Kidney glomerular epithelial cell (primary cell): Measurements from ENCODE around the gene LRCH3.

Experiments
- DNase-seq: peaks from one replicate; lab custom pipeline; 2025; lab: John Stamatoyannopoulos, UW

LRCH3 gene

GRCh38 chr3:197833930-197834715 is 43.1 kb downstream of the LRCH3 start:
- DNase-seq = no peak

GRCh38 chr3:197835509-197835908 is 44.5 kb downstream of the LRCH3 start:
- no peak for DNase-seq

GRCh38 chr3:197836244-197836643 is 45.2 kb downstream of the LRCH3 start:
- no peak for DNase-seq

DNA sequence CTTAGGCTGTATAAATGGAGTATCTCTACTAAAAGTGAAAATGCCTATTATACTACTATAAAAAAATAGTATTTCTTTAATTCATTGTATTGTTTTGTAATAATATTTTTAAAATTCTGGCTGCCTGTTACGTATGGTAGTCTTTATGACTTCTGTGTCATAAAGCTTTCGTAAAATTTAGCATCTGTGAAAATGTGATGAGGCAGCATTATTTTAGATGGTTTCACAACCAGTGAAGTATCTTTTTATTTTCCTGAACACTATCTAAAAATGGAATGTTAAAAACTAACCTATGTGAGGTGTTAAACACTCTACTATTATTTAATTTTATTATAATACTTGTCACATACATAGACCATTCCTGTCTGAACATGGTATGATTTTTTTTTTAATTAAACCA is 46.2 kb downstream of the LRCH3 start:
- no peak for DNase-seq

- DNase-seq = no peak
Observed at GRCh38 chr3:197841789-197842188, 50.7 kb downstream of the LRCH3 start.

DNA sequence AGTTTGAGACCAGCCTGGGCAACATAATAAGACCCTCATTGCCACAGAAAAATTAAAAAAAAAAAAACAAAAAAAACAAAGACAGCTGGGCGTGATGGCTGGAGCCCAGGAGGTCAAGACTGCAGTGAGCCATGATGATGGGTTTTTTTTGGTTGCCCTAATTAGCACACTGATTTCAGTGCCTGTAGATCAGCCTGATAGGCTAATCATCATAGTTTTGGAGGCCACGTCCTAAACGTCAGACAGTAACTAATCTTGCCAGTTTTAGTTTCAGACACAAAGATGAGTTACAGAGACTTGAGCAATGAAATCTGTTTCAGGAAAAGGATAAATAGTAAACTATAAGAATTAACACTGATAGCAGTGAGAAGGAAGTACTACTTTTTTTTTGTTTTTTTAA is 55.4 kb downstream of the LRCH3 start:
- DNase-seq = no peak

DNA sequence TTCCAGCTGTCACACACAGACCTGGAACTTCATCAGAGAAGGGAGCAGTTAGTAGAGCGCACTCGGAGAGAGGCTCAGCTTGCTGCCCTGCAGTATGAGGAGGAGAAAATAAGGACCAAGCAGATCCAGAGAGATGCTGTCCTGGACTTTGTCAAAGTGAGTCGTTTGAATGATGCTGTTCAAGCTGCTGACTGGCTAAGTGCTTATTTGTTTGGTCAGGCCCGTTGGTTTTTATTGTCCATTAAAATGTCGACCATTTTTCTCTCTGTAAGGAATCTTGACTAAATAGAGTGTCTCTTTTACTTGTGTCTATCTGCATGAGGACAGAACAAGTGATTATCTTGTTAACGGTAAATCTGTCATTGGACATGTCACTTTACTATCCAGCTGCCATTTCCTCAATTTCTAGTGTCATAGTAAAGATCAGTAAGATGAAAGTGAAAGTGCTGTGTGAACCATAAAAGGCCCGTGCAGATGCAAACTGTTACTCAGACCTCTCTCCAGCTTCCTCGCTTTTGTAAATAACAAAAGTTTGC is 56.9 kb downstream of the LRCH3 start:
- peak; percentile 14 for DNase-seq

DNA sequence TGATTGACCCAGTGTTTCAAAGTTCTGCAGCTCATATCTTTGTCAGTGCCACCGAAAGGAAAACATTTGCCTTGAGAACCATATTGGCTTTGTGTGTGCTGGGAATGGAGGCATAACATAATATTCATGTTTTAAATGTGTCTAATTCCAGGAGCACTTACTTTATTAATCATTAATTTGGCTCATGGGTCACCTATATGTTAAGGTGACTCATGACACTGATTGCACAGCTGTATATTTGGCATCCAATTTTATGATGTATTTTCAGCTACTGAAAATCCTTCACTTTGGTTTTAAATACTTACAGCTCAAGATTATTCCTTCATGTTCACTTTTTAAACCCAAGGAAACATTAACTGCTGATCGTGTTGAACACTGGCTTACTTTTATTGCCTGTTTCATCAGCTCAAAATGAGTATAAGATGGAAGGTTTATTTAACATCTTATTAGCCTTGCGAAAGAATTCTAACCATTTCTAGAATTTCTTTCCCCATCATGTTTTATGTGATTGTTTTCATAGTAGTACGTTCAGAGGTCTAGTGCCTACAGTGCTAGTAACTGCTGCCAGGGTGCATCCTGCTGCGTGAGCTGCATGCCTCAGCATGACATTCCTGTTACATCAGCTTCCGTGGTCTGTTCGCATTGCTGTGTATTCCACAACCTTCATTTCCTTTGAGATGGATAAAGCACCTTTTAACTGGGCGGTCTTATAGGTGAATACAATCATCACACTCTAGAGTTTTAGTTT is 63.7 kb downstream of the LRCH3 start:
- peak; percentile 76 for DNase-seq

DNA sequence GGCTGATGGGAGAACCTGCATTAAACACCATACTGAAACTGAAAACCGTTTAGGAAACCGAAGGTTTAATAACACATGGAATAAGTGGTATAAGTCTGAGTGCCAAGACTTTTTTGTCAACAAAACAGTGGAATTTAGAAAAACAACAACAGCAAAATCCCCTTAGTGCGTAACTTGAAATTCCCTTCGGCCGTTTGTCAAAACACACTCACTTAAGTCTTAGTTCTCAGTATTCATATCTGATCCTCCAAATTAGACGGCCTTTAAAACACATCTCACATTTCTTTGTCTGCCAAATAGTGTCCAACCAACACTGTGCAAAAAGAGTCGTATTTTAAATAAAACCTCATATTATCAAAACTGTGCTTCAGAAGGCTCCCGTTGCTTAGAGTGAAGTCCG is 64.5 kb downstream of the LRCH3 start:
- DNase-seq = no peak

- no peak for DNase-seq
Observed at GRCh38 chr3:197856199-197856816, 65.3 kb downstream of the LRCH3 start.

DNA sequence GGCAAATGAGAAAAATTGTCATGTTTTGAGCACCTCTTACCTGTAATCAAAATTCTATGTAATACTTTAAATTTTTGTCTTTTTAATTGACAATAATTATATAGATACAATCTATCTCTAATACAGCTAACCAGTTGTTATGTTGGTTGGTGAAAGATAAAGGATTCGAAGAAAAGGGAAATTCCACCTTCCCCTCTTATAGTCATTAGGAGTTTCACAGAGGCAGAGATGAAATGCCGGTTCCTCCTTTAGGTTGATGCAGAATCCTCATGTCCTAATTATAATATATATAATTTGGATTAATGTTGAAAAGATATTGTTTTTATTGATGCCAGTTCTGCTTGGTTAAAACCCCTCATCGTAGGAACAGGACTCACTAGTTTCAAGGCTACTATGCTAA is 67.1 kb downstream of the LRCH3 start:
- no peak for DNase-seq

GRCh38 chr3:197858598-197858997 is 67.5 kb downstream of the LRCH3 start:
- no peak for DNase-seq

DNA sequence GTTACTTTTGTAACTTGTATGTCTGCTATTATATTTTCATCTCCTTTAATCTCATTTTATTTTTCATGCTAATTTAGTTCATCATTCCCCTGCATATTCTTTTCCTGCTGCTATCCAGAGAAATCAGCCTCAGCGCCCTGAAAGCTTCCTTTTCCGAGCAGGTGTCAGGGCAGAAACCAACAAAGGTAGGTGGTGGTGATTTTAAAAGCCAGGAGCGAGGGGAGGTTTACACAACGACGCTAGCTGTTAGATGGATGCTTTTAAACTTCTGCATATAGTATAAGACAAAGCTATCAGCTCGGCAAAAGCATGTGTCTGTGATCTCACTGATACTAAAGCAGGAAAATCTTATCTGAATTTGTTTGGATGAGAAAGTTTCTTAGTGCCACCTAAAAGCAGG is 75.0 kb downstream of the LRCH3 start:
- DNase-seq = no peak

- no peak for DNase-seq
Observed at GRCh38 chr3:197873329-197873728, 82.3 kb downstream of the LRCH3 start.

DNA sequence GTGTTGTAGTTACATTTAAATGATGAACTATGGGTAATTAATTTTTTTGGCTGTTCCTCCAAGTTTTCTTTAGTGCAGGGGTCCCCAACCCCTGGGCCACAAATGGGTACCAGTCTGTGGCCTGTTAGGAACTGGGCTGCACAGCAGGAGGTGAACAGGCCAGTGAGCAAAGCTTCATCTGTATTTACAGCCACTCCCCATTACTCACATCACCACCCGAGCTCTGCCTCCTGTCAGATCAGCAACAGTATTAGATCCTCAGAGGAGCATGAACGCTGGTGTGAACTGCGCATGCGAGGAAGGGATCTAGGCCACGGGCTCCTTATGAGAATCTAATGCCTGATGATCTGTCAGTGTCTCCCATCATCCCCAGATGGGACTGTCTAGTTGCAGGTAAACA is 83.0 kb downstream of the LRCH3 start:
- DNase-seq = no peak

- DNase-seq = no peak
Observed at GRCh38 chr3:197874653-197875052, 83.6 kb downstream of the LRCH3 start.

DNA sequence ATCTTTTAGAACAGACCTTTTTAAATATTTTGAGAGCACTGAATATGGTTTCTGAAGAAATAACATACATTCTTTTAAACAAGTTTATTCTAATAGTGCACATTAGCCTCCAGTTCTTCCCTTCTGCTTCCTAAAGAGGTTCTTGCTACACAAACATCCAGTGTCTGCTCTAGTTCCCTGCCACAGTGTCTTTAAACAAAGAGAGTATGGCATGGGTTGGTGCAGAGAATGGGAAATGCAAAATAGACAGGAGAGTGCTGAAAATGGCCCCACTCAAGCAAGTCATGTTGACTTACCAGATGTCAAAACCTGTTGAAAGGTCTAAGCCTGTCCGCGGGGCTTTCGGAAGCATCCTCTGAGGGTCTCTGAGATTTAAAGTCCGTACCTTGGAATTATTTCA is 86.8 kb downstream of the LRCH3 start:
- no peak for DNase-seq

DNA sequence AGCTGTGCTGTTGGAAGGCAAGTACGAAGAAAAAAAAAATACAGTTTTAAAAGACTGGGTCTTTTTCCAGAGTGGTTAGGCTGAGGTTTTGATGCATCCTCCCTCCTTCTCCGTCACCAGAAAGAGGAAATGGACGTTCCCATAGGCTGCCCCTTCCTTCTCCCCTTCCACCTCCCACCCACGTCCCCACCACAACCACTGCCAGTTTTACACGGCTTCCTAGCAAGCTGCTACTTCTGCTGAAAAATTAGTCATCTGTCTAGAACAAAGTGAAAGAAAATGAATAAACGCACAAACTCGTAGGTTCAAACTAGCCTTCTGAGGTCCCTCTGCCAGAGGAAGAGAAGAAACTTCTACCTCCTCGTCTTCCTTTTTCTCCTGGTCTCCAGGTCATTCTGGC is 87.4 kb downstream of the LRCH3 start:
- no peak for DNase-seq

- DNase-seq = no peak
Observed at GRCh38 chr3:197880491-197881269, 89.6 kb downstream of the LRCH3 start.

- no peak for DNase-seq
Observed at GRCh38 chr3:197881270-197881969, 90.4 kb downstream of the LRCH3 start.

- no peak for DNase-seq
Observed at GRCh38 chr3:197881970-197882338, 90.9 kb downstream of the LRCH3 start.

DNA sequence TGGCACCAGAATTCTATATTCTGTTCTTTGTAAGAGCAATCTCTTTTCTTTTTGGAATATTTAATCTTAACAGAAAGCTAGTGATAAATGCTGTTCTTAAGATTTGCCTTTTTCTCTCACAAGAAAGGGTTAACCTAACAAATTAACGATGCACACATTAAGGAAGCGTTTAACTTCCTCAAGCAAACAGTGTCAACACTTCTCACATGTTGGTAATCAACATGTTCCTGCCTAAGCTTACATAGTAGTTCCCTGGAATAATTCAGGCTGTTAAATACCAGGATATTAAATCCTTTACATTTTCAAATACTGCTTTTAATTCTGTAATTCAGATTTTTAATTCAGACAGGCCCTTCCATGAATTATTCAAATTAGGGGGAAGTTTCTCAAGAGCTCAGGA is 91.5 kb downstream of the LRCH3 start:
- no peak for DNase-seq
